Measurements from ENCODE around the gene PER1. TPM values are rescaled to one million over a fixed set of nuclear protein-coding genes. Genes with fewer than 3 reads are reported as not detected.

PER1 gene
- total RNA-seq, 1 donor from 2014 or later, result 215 TPM

- no peak overlapping the region for H3K4me3 ChIP-seq
- peaks cover 43% of the 10 kb centered on the region for H3K4me1 ChIP-seq
- peaks cover 36 to 62% of the 10 kb centered on the region in 2 donors for H3K36me3 ChIP-seq
- DNase-seq (ENCODE audit: extremely low spot score in 2 of 2), result peak in 1 of 2 donors; percentile 91
- no peaks in the 10 kb centered on the region for H3K9me3 ChIP-seq
- intact Hi-C loops (cut with DNase I), result no loop called here
- peak overlapping the region; percentile 100 for H3K27ac ChIP-seq
- no peaks in the 10 kb centered on the region for H3K27me3 ChIP-seq
- TF ChIP-seq POLR2AphosphoS5 (IDR thresholded peaks at IDR 0.05; ENCODE audit: insufficient read depth in 1 of 2, low read depth in 1 of 2), result peak in 1 of 2 donors; percentile 14
- TF ChIP-seq POLR2A (IDR thresholded peaks at IDR 0.05), result no peak
Observed at GRCh38 chr17:8149419-8150193, 2.6 kb downstream of the PER1 start.

DNA sequence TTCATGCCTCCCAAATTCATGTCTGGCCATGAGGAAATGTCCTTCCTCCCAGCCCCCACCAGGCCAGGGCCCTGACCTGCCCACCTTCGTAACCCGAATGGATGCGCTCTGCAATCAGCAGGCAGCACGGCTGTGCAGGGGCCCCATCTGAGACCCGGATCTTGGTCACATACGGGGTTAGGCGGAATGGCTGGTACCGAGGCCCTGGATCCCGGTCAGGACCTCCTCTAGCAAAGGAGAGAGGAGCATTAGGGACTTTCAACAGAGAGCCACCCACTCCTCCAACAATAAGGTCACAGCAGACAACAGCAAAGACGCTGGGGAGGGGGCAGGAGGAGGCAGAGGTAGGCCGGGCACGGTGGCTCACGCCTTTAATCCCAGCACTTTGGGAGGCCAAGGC lies 3.6 kb downstream of the PER1 start:
- TF ChIP-seq POLR2A (IDR thresholded peaks at IDR 0.05) (no peak), POLR2AphosphoS5 (IDR thresholded peaks at IDR 0.05; ENCODE audit: insufficient read depth in 1 of 2, low read depth in 1 of 2) (no peak)
- TF ChIP-seq, protein P1, sequence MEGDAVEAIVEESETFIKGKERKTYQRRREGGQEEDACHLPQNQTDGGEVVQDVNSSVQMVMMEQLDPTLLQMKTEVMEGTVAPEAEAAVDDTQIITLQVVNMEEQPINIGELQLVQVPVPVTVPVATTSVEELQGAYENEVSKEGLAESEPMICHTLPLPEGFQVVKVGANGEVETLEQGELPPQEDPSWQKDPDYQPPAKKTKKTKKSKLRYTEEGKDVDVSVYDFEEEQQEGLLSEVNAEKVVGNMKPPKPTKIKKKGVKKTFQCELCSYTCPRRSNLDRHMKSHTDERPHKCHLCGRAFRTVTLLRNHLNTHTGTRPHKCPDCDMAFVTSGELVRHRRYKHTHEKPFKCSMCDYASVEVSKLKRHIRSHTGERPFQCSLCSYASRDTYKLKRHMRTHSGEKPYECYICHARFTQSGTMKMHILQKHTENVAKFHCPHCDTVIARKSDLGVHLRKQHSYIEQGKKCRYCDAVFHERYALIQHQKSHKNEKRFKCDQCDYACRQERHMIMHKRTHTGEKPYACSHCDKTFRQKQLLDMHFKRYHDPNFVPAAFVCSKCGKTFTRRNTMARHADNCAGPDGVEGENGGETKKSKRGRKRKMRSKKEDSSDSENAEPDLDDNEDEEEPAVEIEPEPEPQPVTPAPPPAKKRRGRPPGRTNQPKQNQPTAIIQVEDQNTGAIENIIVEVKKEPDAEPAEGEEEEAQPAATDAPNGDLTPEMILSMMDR (IDR thresholded peaks at IDR 0.05), result no peak
- Histone ChIP-seq H3K36me3 (peaks cover 42 to 72% of the 10 kb centered on the region in 2 donors), H3K27me3 (no peaks in the 10 kb centered on the region), H3K9me3 (no peaks in the 10 kb centered on the region), H3K27ac (peak overlapping the region; percentile 34), H3K4me1 (peaks cover 37% of the 10 kb centered on the region), H3K4me3 (no peak overlapping the region)
- DNase-seq (ENCODE audit: extremely low spot score in 2 of 2), result no peak
- intact Hi-C loops (cut with DNase I), result no loop called here

- intact Hi-C loops (cut with DNase I), result no loop called here
- Histone ChIP-seq H3K36me3 (peaks cover 42 to 79% of the 10 kb centered on the region in 2 donors), H3K4me3 (no peak overlapping the region), H3K4me1 (peaks cover 31% of the 10 kb centered on the region), H3K27ac (peak overlapping the region; percentile 37), H3K9me3 (no peaks in the 10 kb centered on the region), H3K27me3 (no peaks in the 10 kb centered on the region)
- TF ChIP-seq, protein P1 (IDR thresholded peaks at IDR 0.05), result no peak
- TF ChIP-seq POLR2AphosphoS5 (IDR thresholded peaks at IDR 0.05; ENCODE audit: insufficient read depth in 1 of 2, low read depth in 1 of 2) (no peak), POLR2A (IDR thresholded peaks at IDR 0.05) (no peak)
- DNase-seq (ENCODE audit: extremely low spot score in 2 of 2), result peak in 1 of 2 donors; percentile 87
Observed at GRCh38 chr17:8147805-8148404, 4.3 kb downstream of the PER1 start.

- no peak for DNase-seq (ENCODE audit: extremely low spot score in 2 of 2)
- H3K4me1 ChIP-seq, result peaks cover 26% of the 10 kb centered on the region
- intact Hi-C loops (cut with DNase I), result no loop called here
- no peak for TF ChIP-seq POLR2AphosphoS5 (IDR thresholded peaks at IDR 0.05; ENCODE audit: insufficient read depth in 1 of 2, low read depth in 1 of 2)
- TF ChIP-seq POLR2A (IDR thresholded peaks at IDR 0.05), result no peak
- TF ChIP-seq, protein P1 (IDR thresholded peaks at IDR 0.05), result no peak
- H3K27ac ChIP-seq, result peak overlapping the region; percentile 37
- H3K36me3 ChIP-seq, result peaks cover 45 to 85% of the 10 kb centered on the region in 2 donors
- H3K9me3 ChIP-seq, result no peaks in the 10 kb centered on the region
- H3K4me3 ChIP-seq, result no peak overlapping the region
- no peaks in the 10 kb centered on the region for H3K27me3 ChIP-seq
Observed at GRCh38 chr17:8147141-8147804, 4.9 kb downstream of the PER1 start.

DNA sequence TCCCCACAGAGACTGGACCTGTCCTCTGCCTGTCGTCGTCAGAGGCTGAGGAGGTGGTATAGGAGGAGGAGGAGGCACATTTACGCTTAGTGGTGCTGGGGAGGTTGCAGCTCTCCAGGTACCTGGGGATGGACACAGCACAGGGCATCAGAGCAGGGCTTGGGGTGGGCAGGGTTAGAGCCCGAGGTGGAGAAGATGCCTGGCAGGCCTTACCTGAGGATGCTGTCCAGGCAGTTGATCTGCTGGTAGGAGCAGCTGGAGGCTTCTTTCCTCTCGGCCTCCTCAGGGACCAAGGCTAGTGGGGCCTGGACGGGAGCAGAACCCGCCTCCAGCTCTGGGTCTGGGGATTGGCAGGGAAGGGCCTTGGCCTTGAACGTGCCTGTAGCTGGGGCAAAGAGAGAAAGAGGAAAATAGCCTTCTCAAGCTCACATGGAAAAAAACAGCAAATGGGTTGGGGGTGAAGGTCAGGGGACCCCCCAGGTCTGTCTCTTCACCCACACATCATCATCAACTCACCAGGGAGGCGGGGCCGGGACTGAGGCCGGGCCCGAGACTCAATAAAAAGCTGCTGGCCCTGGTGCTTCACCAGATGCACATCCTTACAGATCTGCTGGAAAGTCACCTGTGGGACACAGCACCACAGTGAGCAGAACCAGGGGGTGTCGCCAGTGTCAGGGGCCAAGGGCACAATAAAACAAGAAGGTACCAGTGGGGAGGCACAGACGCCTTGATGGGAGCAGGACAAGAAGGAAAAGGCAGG lies 5.6 kb downstream of the PER1 start:
- intact Hi-C loops (cut with DNase I), result no loop called here

More for the DNA sequence above, 5.6 kb downstream of the PER1 start:
- H3K4me3 ChIP-seq, result no peak overlapping the region
- peak in 1 of 2 donors; percentile 88 for DNase-seq (ENCODE audit: extremely low spot score in 2 of 2)
- peaks cover 26% of the 10 kb centered on the region for H3K4me1 ChIP-seq
- no peaks in the 10 kb centered on the region for H3K27me3 ChIP-seq
- no peaks in the 10 kb centered on the region for H3K9me3 ChIP-seq
- H3K27ac ChIP-seq, result peak overlapping the region; percentile 37
- peaks cover 45 to 92% of the 10 kb centered on the region in 2 donors for H3K36me3 ChIP-seq
- TF ChIP-seq POLR2AphosphoS5 (IDR thresholded peaks at IDR 0.05; ENCODE audit: insufficient read depth in 1 of 2, low read depth in 1 of 2) (peak in 1 of 2 donors; percentile 13), POLR2A (IDR thresholded peaks at IDR 0.05) (no peak)

Measured in vagina (tissue), 2 donors.